GM12873 (cell line): Measurements from ENCODE around the gene KPNA3.

ENCODE experiments used
- TF ChIP-seq, protein P1 (sequence below): IDR thresholded peaks from 2 replicates; pipeline ENCODE4 v1.5.1; 2012; ENCODE audit warnings: low read depth, mild to moderate bottlenecking, moderate library complexity, low read length, control low read depth; ENCODE audit not compliant: insufficient read depth; ENCODE audit errors: missing control alignments

Gene KPNA3

DNA sequence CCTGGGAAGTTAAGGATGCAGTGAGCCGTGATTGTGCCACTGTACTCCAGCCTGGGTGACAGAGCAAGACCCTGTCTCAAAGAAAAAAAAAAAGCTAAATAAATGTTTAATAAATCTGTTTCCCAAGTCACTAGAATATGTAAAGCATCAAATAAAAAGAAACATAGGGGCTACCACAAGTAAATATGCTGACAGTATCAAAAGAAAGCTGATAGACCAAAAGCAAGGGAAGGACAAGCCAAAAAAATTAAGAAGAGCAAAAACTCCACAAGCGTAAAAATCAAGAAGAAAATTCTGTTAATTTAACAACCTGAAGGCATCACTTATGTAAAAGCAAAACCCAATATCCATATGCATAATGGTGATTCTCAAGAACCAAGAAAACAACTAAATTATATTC, 9.7 kb downstream of the KPNA3 start:
- TF ChIP-seq, protein P1, sequence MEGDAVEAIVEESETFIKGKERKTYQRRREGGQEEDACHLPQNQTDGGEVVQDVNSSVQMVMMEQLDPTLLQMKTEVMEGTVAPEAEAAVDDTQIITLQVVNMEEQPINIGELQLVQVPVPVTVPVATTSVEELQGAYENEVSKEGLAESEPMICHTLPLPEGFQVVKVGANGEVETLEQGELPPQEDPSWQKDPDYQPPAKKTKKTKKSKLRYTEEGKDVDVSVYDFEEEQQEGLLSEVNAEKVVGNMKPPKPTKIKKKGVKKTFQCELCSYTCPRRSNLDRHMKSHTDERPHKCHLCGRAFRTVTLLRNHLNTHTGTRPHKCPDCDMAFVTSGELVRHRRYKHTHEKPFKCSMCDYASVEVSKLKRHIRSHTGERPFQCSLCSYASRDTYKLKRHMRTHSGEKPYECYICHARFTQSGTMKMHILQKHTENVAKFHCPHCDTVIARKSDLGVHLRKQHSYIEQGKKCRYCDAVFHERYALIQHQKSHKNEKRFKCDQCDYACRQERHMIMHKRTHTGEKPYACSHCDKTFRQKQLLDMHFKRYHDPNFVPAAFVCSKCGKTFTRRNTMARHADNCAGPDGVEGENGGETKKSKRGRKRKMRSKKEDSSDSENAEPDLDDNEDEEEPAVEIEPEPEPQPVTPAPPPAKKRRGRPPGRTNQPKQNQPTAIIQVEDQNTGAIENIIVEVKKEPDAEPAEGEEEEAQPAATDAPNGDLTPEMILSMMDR, result no peak

DNA sequence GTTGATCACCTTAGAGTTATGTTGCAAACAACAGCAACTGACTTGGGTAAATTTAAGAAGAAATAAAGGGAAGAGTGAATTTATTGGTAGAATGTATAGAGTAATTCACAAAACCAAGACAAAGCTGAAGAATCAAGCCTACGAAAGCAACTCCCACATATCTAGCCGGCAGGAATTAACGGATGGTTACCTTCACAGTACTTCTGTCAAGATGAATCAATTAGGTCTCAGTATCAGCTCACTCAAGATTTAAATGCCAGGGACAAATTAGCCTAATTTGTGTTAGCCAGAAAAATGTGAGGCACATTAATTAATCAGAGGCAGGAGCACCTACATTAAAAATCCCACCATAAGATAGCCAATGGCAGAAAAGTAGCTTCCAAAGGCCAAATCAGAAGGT, 10.7 kb downstream of the KPNA3 start:
- TF ChIP-seq, protein P1, result no peak

DNA sequence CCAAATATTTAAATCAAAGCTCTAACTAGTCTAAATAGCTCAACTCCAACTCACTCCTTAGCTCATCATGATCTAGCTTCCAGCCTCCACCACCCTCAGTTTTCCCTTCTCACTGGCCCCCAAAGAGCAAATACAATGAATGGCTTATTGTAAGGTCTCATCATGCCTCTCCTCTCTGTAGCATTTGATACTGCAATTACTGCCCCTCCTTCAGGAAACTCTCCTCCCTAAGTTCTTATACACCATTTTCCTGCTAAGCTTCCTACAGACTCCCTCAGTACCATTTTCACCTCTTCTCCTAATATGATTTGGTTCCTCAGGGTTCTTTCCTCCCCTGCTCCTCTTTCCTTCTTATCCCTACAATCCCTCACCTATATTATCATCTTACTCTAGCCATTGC, 12.8 kb downstream of the KPNA3 start:
- TF ChIP-seq, protein P1, result no peak

DNA sequence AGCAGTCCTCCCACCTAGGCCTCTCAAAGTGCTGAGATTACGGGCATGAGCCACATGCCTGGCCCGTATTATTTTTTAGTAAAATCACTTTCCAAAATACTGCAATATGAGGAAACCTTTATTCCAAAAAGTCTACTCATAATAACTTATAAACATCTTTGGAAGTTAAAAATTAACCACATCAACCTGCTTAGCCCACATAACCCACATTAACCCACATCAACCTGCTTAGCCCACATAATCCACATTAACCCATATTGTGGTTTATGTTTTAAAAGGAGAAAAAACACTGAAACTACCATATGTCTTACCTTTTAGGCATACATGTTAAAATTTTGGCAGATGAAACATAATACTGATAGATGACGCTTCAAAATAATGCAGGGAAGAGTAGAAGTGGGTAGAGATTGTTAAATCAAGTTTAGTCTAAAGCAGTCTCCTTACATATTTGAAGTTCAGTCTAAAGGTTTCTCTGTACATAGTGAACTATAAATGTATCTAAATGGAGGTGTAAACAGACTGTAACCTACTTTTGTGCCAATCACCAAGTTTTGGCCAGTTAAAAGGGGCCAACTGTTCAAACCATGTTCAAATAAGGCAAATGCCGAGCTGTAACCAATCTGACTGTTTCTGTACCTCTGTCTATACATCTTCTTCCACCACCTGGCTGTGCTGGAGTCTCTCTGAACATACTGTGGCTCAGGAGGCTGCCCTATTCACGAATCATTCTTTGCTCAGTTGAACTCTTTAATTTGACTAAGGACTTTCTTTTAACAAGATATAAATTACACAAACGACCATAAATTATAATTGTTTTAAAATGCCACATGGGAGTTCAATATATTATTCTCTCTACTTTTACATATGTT, 14.5 kb downstream of the KPNA3 start:
- TF ChIP-seq, protein P1, result no peak

DNA sequence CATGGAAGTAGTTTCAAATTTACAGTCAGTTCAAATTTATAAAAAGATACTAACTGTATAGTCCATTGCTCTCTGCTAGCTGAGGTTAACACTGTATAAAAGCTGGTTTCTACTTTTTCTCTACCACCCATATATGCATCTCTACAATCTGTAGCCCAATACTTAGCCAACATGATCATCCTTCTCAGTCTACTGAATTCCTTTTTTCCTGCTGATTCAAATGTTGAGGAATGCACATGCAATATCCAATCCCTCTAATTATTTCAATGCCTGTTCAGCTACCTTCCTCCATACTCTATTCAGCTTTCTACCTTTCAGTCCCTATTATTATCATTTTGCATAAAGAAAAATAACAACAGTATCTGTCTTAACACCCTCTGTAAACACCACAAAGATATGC, 15.6 kb downstream of the KPNA3 start:
- TF ChIP-seq, protein P1, result no peak

DNA sequence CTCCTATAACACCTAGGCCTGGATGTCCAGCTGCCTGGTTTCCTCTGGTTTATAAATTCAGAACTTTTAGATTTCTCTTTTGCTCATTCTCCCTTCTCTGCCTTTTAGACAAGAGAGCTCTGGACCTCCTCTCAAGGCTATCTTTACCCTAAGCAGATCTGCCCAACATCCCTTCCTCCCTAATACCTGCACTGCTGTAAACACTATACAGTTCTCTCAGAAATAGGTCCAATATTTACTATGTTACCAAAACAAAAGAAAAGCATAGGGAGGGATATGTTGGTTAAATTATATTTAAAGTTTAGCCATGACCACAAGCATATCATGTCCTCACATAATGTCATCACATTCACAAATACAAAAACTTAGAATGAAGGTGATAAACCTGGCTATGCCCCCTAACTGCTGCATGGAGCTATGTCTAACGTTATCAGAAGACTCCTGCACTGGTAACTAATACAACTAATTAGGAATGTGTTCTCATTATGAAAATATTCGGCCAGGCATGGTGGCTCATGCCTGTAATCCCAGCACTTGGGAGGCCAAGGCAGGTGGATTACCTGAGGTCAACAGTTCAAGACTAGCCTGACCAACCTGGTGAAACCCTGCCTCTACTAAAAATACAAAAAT, 18.0 kb downstream of the KPNA3 start:
- TF ChIP-seq, protein P1, result no peak

DNA sequence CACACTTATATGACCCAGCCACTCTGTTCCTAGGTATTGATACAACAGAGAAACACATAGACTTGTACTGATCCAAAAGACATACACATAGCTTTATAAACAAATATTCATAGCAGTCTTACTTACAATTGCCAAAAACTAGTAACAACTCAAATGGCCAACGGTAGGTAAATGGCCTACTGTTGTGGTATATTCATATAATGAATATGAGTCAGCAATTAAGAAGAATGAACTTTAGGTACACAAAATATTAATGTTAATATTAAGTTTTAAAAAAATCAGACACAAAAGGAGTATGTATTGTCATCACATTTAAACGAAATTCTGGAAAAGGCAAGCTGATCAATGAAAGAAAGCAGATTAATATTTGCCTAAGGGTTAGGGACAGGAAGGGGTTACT, 19.7 kb downstream of the KPNA3 start:
- TF ChIP-seq, protein P1, result no peak
